IPS-15b (cell line): ENCODE data around the gene OOSP4A.

Source experiments
- H3K27me3 ChIP-seq: one replicate; pipeline ENCODE4 v1.6.1; 2013; ENCODE audit warnings: low read length; ENCODE audit not compliant: control insufficient read depth, insufficient read depth
- H3K36me3 ChIP-seq: one replicate; pipeline ENCODE4 v1.6.1; 2013; ENCODE audit warnings: low read length; ENCODE audit not compliant: control insufficient read depth, insufficient read depth
- H3K4me1 ChIP-seq: one replicate; pipeline ENCODE4 v1.6.1; 2013; ENCODE audit warnings: mild to moderate bottlenecking, low read length; ENCODE audit not compliant: control insufficient read depth, insufficient read depth
- H3K4me3 ChIP-seq: one replicate; pipeline ENCODE4 v1.5.1; 2013; ENCODE audit warnings: low read depth, low read length
- H3K9ac ChIP-seq: one replicate; pipeline ENCODE4 v1.6.1; 2013; ENCODE audit warnings: low read depth, mild to moderate bottlenecking, low read length
- H3K9me3 ChIP-seq: one replicate; pipeline ENCODE4 v1.6.1; 2013; ENCODE audit warnings: mild to moderate bottlenecking, low read length; ENCODE audit not compliant: control insufficient read depth, insufficient read depth

Gene OOSP4A

GRCh38 chr11:59963733-59964132 lies at the start of gene OOSP4A:
Gene OOSP4A, plus strand, starts transcription at chr11:59964033. Its CDS starts 0 bp downstream, at chr11:59964033.
- H3K4me1 ChIP-seq = no peaks in the 10 kb centered on the region

GRCh38 chr11:59918480-59918879 lies 45.4 kb upstream of the OOSP4A start:
- Histone ChIP-seq H3K9me3 (peaks cover 7% of the 10 kb centered on the region), H3K4me3 (no peak overlapping the region), H3K9ac (no peak overlapping the region), H3K4me1 (no peaks in the 10 kb centered on the region), H3K27me3 (no peaks in the 10 kb centered on the region), H3K36me3 (no peaks in the 10 kb centered on the region)

More at GRCh38 chr11:59963733-59964132, at the start of gene OOSP4A:
- Histone ChIP-seq H3K4me3 (no peak within 1 kb of the TSS), H3K27me3 (no peaks in the 10 kb centered on the region), H3K36me3 (no peaks in the 10 kb centered on the region), H3K9ac (no peak within 1 kb of the TSS), H3K9me3 (no peaks in the 10 kb centered on the region)

GRCh38 chr11:59918987-59919589 lies 44.7 kb upstream of the OOSP4A start:
- Histone ChIP-seq H3K4me1 (no peaks in the 10 kb centered on the region), H3K4me3 (no peak overlapping the region), H3K27me3 (no peaks in the 10 kb centered on the region), H3K9me3 (peaks cover 12% of the 10 kb centered on the region), H3K9ac (no peak overlapping the region), H3K36me3 (no peaks in the 10 kb centered on the region)

GRCh38 chr11:59923813-59924212 lies 40.0 kb upstream of the OOSP4A start:
- Histone ChIP-seq H3K36me3 (no peaks in the 10 kb centered on the region), H3K9ac (no peak overlapping the region), H3K9me3 (peaks cover 12% of the 10 kb centered on the region), H3K27me3 (no peaks in the 10 kb centered on the region), H3K4me1 (no peaks in the 10 kb centered on the region), H3K4me3 (no peak overlapping the region)

- Histone ChIP-seq H3K4me1 (no peaks in the 10 kb centered on the region), H3K4me3 (no peak overlapping the region), H3K36me3 (no peaks in the 10 kb centered on the region), H3K9ac (no peak overlapping the region), H3K27me3 (no peaks in the 10 kb centered on the region), H3K9me3 (peaks cover 8% of the 10 kb centered on the region)
Measured at GRCh38 chr11:59931688-59932087, 32.1 kb upstream of the OOSP4A start.

GRCh38 chr11:59938132-59938531 lies 25.7 kb upstream of the OOSP4A start, which contains the start of gene OOSP1:
Gene OOSP1, plus strand, starts transcription at chr11:59938432. Its CDS starts 23 bp downstream, at chr11:59938455.
- no peak within 1 kb of the TSS for H3K4me3 ChIP-seq
- no peaks in the 10 kb centered on the region for H3K27me3 ChIP-seq
- H3K4me1 ChIP-seq = no peaks in the 10 kb centered on the region
- H3K9me3 ChIP-seq = no peaks in the 10 kb centered on the region
- H3K36me3 ChIP-seq = no peaks in the 10 kb centered on the region
- no peak within 1 kb of the TSS for H3K9ac ChIP-seq

- no peaks in the 10 kb centered on the region for H3K9me3 ChIP-seq
- no peaks in the 10 kb centered on the region for H3K36me3 ChIP-seq
- H3K4me1 ChIP-seq = no peaks in the 10 kb centered on the region
- H3K9ac ChIP-seq = no peak overlapping the region
- H3K4me3 ChIP-seq = no peak overlapping the region
- no peaks in the 10 kb centered on the region for H3K27me3 ChIP-seq
Measured at GRCh38 chr11:59938718-59939117, 25.1 kb upstream of the OOSP4A start.

GRCh38 chr11:59939482-59939881 lies 24.4 kb upstream of the OOSP4A start:
- no peak overlapping the region for H3K4me3 ChIP-seq
- H3K36me3 ChIP-seq = no peaks in the 10 kb centered on the region
- H3K9ac ChIP-seq = no peak overlapping the region
- H3K9me3 ChIP-seq = no peaks in the 10 kb centered on the region
- H3K27me3 ChIP-seq = no peaks in the 10 kb centered on the region
- H3K4me1 ChIP-seq = no peaks in the 10 kb centered on the region

GRCh38 chr11:59941091-59941490 lies 22.7 kb upstream of the OOSP4A start:
- Histone ChIP-seq H3K36me3 (no peaks in the 10 kb centered on the region), H3K4me1 (no peaks in the 10 kb centered on the region), H3K27me3 (no peaks in the 10 kb centered on the region), H3K9ac (no peak overlapping the region), H3K9me3 (no peaks in the 10 kb centered on the region), H3K4me3 (no peak overlapping the region)

- Histone ChIP-seq H3K9me3 (no peaks in the 10 kb centered on the region), H3K9ac (no peak overlapping the region), H3K4me1 (no peaks in the 10 kb centered on the region), H3K4me3 (no peak overlapping the region), H3K36me3 (no peaks in the 10 kb centered on the region), H3K27me3 (no peaks in the 10 kb centered on the region)
Measured at GRCh38 chr11:59943997-59944714, 19.7 kb upstream of the OOSP4A start.

GRCh38 chr11:59944720-59945119 lies 19.1 kb upstream of the OOSP4A start:
- Histone ChIP-seq H3K4me3 (no peak overlapping the region), H3K4me1 (no peaks in the 10 kb centered on the region), H3K27me3 (no peaks in the 10 kb centered on the region), H3K36me3 (no peaks in the 10 kb centered on the region), H3K9me3 (no peaks in the 10 kb centered on the region), H3K9ac (no peak overlapping the region)
